ENCODE measurements around the gene TMEM242.
A peak's percentile ranks its signal among the peaks of the same experiment; 100 is the strongest.

Gene TMEM242

DNA sequence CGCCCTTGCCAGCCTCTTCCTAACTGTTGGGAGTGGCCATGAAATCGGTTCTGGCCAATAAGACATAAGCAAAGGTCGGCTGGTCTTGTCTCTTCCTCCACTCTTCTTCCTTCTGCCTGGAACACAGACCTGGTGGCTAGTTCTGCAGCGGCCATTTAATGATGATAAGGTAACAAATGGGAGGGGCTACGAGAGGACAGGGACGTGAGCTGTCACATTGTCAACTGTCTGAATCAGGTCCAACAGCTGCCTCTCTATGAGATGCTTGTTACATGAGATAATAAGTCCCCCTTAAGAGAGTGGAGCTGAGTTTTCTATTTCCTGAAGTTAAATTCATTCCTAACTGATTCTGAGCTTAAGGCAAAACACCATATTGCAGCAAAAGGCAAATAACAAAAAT is 12.5 kb upstream of the TMEM242 start:
- TF ChIP-seq, protein P1, sequence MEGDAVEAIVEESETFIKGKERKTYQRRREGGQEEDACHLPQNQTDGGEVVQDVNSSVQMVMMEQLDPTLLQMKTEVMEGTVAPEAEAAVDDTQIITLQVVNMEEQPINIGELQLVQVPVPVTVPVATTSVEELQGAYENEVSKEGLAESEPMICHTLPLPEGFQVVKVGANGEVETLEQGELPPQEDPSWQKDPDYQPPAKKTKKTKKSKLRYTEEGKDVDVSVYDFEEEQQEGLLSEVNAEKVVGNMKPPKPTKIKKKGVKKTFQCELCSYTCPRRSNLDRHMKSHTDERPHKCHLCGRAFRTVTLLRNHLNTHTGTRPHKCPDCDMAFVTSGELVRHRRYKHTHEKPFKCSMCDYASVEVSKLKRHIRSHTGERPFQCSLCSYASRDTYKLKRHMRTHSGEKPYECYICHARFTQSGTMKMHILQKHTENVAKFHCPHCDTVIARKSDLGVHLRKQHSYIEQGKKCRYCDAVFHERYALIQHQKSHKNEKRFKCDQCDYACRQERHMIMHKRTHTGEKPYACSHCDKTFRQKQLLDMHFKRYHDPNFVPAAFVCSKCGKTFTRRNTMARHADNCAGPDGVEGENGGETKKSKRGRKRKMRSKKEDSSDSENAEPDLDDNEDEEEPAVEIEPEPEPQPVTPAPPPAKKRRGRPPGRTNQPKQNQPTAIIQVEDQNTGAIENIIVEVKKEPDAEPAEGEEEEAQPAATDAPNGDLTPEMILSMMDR (IDR thresholded peaks at IDR 0.05; ENCODE audit: insufficient read depth, low read depth, low read length, missing control alignments) = no peak
- H3K4me3 ChIP-seq (ENCODE audit: low read depth, low read length) = no peak overlapping the region
- DNase-seq (ENCODE audit: low read depth) = no peak

DNA sequence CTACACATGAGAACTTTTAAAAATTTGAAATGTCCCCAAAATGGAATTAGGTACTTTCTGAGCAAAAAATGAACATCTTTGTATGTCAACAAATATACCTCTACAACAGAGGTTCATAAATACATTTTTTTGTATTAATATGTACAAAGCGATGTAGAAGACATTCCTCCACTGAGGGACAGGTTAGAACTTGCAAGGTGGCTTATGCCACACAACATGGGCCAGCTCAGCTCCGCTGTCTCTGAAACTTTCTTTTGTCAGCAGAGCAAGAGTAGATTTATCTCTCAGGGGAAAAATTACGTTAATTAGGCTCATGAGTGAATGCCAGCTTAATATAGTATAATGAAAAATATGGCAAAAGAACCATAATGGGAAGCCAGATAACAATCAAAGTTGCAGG is 10.6 kb upstream of the TMEM242 start:
- TF ChIP-seq, protein P1 (IDR thresholded peaks at IDR 0.05; ENCODE audit: insufficient read depth, low read depth, low read length, missing control alignments) = no peak
- H3K4me3 ChIP-seq (ENCODE audit: low read depth, low read length) = no peak overlapping the region

DNA sequence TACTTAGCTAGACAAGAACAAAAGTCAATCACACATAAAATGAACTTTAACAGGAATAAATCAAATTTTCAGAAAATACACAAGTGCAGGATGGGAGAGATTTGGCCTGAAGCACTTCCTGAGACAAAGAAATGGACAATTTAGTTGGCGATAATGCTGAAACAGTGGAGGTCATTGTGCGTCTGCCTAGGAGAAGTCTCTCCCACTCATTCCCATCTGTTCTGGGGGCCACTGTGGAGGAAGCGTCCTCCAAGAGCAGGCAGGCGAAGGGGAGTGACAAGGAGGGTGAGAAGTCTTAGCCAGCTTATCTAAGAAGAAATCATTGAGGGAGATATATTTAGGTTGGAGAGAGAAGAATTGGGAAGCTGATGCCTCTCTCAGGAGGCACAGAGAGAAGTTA is 10.2 kb upstream of the TMEM242 start:
- TF ChIP-seq, protein P1 (IDR thresholded peaks at IDR 0.05; ENCODE audit: insufficient read depth, low read depth, low read length, missing control alignments) = no peak
- DNase-seq (ENCODE audit: low read depth) = no peak
- no peak overlapping the region for H3K4me3 ChIP-seq (ENCODE audit: low read depth, low read length)

More for the DNA sequence above, 10.6 kb upstream of the TMEM242 start:
- no peak for DNase-seq (ENCODE audit: low read depth)

DNA sequence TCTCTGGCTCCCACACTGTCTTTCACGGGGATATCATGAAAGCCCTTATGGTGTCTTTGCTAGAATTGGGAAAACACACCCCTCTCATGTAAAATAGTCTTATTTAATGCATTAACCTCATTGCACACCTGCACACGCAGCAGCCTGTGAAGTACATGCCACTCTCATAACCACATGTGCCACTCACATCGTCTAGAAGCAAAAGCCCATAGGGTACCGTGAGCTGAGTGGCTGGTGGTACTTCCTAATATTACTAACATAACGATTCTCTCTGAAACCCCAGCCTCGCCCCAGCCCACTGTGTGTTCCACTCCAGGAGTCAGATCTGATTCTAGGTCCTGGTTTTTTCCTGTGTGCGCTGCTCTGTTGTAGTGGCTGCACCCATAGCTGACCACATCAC is 9.5 kb upstream of the TMEM242 start:
- DNase-seq (ENCODE audit: low read depth) = no peak
- TF ChIP-seq, protein P1 (IDR thresholded peaks at IDR 0.05; ENCODE audit: insufficient read depth, low read depth, low read length, missing control alignments) = no peak
- no peak overlapping the region for H3K4me3 ChIP-seq (ENCODE audit: low read depth, low read length)

DNA sequence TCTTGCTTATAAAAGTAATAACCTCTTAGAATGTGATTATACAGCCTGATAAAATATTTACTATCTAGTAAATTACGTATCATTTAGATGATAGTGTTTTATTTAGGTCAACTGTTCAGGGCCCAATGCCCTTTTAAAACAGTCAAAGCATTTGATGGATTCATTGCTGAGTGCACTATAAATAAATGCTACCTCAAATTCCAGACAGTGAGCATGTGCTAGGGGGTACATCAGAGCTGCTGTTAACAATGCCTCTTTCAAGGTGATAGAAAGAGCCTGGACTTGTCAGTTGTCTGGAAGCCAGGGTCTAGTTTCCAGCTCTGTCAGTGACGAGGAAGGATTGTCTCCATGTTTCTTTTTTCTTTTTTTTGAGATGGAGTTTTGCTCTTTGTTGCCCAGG is 7.5 kb upstream of the TMEM242 start:
- no peak overlapping the region for H3K4me3 ChIP-seq (ENCODE audit: low read depth, low read length)
- TF ChIP-seq, protein P1 (IDR thresholded peaks at IDR 0.05; ENCODE audit: insufficient read depth, low read depth, low read length, missing control alignments) = no peak
- no peak for DNase-seq (ENCODE audit: low read depth)

DNA sequence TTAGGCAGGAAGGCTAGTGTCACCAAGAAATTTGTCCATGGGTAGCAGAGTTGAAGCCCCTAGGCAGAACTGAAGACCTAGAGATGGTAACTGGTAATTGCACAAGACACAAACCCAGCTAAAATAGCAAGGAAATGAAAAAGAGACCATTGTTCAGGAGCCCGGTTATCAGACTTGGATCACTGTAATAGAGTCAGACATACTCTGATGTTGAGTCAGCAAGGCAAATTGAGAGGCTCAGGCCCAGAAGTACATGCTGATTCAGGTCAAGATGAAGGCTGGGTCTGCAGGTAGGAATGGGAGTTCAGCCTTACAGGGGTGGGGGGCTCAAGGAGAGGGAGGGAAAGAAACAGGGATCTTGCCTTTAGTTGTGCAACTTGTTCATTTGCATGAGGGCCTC is 6.5 kb upstream of the TMEM242 start:
- DNase-seq (ENCODE audit: low read depth) = no peak
- TF ChIP-seq, protein P1 (IDR thresholded peaks at IDR 0.05; ENCODE audit: insufficient read depth, low read depth, low read length, missing control alignments) = no peak
- H3K4me3 ChIP-seq (ENCODE audit: low read depth, low read length) = no peak overlapping the region

DNA sequence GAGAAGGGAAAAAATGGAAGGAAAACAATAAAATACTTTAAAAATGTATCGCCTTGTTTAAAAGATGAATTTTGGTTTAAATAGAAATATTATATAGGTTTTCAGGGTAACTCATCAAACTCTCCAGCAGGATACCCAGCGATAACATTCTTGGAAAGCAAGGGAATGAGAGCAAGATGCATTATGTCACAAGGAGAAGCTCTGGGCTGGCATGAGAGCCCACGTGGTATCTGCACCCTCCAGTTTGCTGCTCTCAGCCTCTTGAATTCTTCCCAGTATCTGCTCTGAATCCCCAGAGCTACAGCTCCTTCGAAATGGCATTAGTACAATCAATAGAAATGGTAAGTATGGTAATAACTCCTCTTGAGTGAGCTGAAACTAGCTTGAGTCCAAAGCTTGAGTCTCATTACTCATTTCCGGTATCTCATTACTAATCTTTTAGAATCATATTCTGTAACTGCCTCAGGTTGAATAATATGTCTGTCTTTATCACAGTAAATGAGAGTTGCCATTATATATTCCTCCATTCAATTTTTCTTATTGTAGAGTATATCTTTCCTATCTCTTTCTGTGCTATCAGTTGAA is 4.9 kb upstream of the TMEM242 start:
- peak; percentile 42 for DNase-seq (ENCODE audit: low read depth)
- H3K4me3 ChIP-seq (ENCODE audit: low read depth, low read length) = no peak overlapping the region
- TF ChIP-seq, protein P1 (IDR thresholded peaks at IDR 0.05; ENCODE audit: insufficient read depth, low read depth, low read length, missing control alignments) = no peak
